ENCODE results near the gene ZNF580. TPM values are rescaled to one million over a fixed set of nuclear protein-coding genes. Genes with fewer than 3 reads are reported as not detected.

ZNF580 gene
- total and polyA plus RNA-seq, 2 of the 8 experiments (the other 6 are each of a cell fraction or from before 2014, with no cell fraction given): 12.0 to 24.6 TPM

- H3K4me3 ChIP-seq (ENCODE audit: extremely low read depth in 1 of 4, insufficient read depth in 2 of 4, low read depth in 3 of 4, low read length in 4 of 4): no peak overlapping the region; a peak in 1 of 8 replicates
These were observed 36.2 kb downstream of the ZNF580 start for GRCh38 chr19:55676889-55677505.

More at GRCh38 chr19:55676889-55677505, 36.2 kb downstream of the ZNF580 start:
- no peak overlapping the region for H4K91ac ChIP-seq (replicated peaks; ENCODE audit: insufficient read length, low read length)
- H3K4ac ChIP-seq (replicated peaks; ENCODE audit: insufficient read length, low read depth, low read length): no peak overlapping the region
- H2BK5ac ChIP-seq (ENCODE audit: low read depth, low read length): no peak overlapping the region
- no peak overlapping the region for H3K14ac ChIP-seq (ENCODE audit: insufficient read length)
- H3K4me2 ChIP-seq (ENCODE audit: insufficient read depth in 1 of 2, low read depth in 2 of 2, low read length in 2 of 2): no peak overlapping the region; a peak in 1 of 4 replicates
- H3K36me3 ChIP-seq (ENCODE audit: control insufficient read depth in 2 of 4, insufficient read depth in 4 of 4, low read length in 3 of 4): peaks cover 7 to 24% (median 19%) of the 10 kb centered on the region in 4 experiments; a peak in 7 of 8 replicates
- H2AK5ac ChIP-seq (ENCODE audit: low read depth, low read length): no peak overlapping the region
- no peak overlapping the region for H4K5ac ChIP-seq (ENCODE audit: insufficient read length, low read depth, low read length)
- no peak overlapping the region for H3K27ac ChIP-seq (ENCODE audit: low read depth, low read length)
- FAIRE-seq (no peak), DNase-seq (ENCODE audit: low read depth in 1 of 2, low spot score in 2 of 2) (no peak)
- no peaks in the 10 kb centered on the region for H3K9me3 ChIP-seq (ENCODE audit: insufficient read depth in 2 of 2, low read depth in 1 of 2, low read length in 1 of 2)
- H3K79me1 ChIP-seq (ENCODE audit: low read depth, low read length): peaks cover 23% of the 10 kb centered on the region
- no peak overlapping the region for H2BK120ac ChIP-seq (replicated peaks; ENCODE audit: low read depth, low read length)
- no peak overlapping the region for H2BK15ac ChIP-seq (ENCODE audit: low read length)
- no peak overlapping the region for H4K8ac ChIP-seq (ENCODE audit: extremely low read depth, insufficient read depth, low read length)
- H2BK12ac ChIP-seq (ENCODE audit: low read depth, low read length): no peak overlapping the region
- ChIA-PET CTCF (ENCODE audit: partially characterized antibody) (interaction anchor here (1.0 kb wide), 1 partner anchor 35 kb away, joined by 3 read pairs; no protein-coding TSS in a partner anchor), POLR2A (ENCODE audit: partially characterized antibody) (interaction anchor here (1.6 to 1.8 kb wide), 3 partner anchors 9 to 27 kb away, joined by 4 to 11 read pairs (median 5); no protein-coding TSS in a partner anchor)
- TF ChIP-seq HDAC6 (IDR thresholded peaks at IDR 0.05; ENCODE audit: low read depth, low read length) (no peak), KDM4A (IDR thresholded peaks at IDR 0.05; ENCODE audit: low read depth, low read length, severe bottlenecking) (no peak), CEBPB (IDR thresholded peaks at IDR 0.05; ENCODE audit: low read depth, low read length) (no peak)
- H2BK20ac ChIP-seq (ENCODE audit: low read length): no peak overlapping the region
- H3K27me3 ChIP-seq (replicated peaks in 1 of 4; ENCODE audit: control insufficient read depth in 3 of 4, extremely low read depth in 1 of 4, insufficient read depth in 3 of 4, low read length in 3 of 4): no peaks in the 10 kb centered on the region
- H3K56ac ChIP-seq (replicated peaks; ENCODE audit: insufficient read length, low read depth, low read length): no peak overlapping the region
- no peak overlapping the region; a peak in 3 of 7 replicates for H3K9ac ChIP-seq (replicated peaks in 1 of 4; ENCODE audit: extremely low read depth in 1 of 4, low read depth in 3 of 4, low read length in 3 of 4)
- H4K20me1 ChIP-seq (replicated peaks in 1 of 2; ENCODE audit: control insufficient read depth in 1 of 2, insufficient read depth in 2 of 2, low read length in 2 of 2): peaks cover 9 to 30% of the 10 kb centered on the region in 2 experiments
- H3K23ac ChIP-seq (ENCODE audit: insufficient read length): no peak overlapping the region
- no peak overlapping the region for H2AFZ ChIP-seq (ENCODE audit: low read length)
- peaks cover 21 to 70% of the 10 kb centered on the region in 2 experiments for H3K79me2 ChIP-seq (ENCODE audit: control insufficient read depth in 1 of 2, insufficient read depth in 2 of 2, low read length in 2 of 2)
- no peak overlapping the region for H3K18ac ChIP-seq (ENCODE audit: extremely low read depth, low read length)
- H3K23me2 ChIP-seq (ENCODE audit: low read depth, low read length): peaks cover 5% of the 10 kb centered on the region; the same call in 1 of the 2 replicates
- 93% methylated on average over 7 of the region's 7 CpGs; no CpG with 5 or more reads in 1 of the 2 experiments for WGBS, 2 experiments (ENCODE audit: extremely low coverage in 1 of 2, insufficient coverage in 1 of 2, insufficient read length in 1 of 2, insufficient replicate concordance in 2 of 2, low coverage in 1 of 2, low lambda C conversion rate in 2 of 2, missing lambda C conversion rate in 1 of 2)
- H3K4me1 ChIP-seq (replicated peaks in 1 of 4; ENCODE audit: control insufficient read depth in 3 of 4, insufficient read depth in 4 of 4, low read length in 3 of 4): peaks cover 0 to 6% (median 3%) of the 10 kb centered on the region in 4 experiments; a peak in 3 of 7 replicates

Measured in H1 (cell line).